IMR-90 (cell line): ENCODE measurements around the gene B9D1. TPM values are rescaled to one million over a fixed set of nuclear protein-coding genes. Genes with fewer than 3 reads are reported as not detected.

Source experiments
- ATAC-seq: fragments of 200-7000 bp; cut with Tn5 transposase; 2 replicates; pipeline ENCODE4 v1.9.1; 2020; ENCODE audit warnings: low read depth, mild to moderate bottlenecking, moderate library complexity
- BruUV-seq: library from RNA; stranded (reverse); fragments of 400-500 nt; replicated peaks from 2 replicates; lab custom pipeline; 2021; lab: Mats Ljungman, UMichigan
- CTCF ChIA-PET: fragments of 300-600 bp; formaldehyde crosslinking; extraction: SDS; loops from one replicate; lab custom pipeline; 2021; ENCODE audit warnings: antibody characterized with exemption; lab: Yijun Ruan, JAX
- POLR2A ChIA-PET: fragments of 300-600 bp; sonication (Branson Sonifier 250); formaldehyde crosslinking; loops from one replicate; lab custom pipeline; 2022; ENCODE audit warnings: antibody characterized with exemption; ENCODE audit not compliant: unreplicated experiment; lab: Charles Lee
- DNase-seq: peaks from one replicate; pipeline ENCODE4 v3.0.0; 2013
- H2AFZ ChIP-seq: replicated peaks from 2 replicates; pipeline ENCODE3; 2013; ENCODE audit warnings: low read length, mild to moderate bottlenecking; ENCODE audit not compliant: poor library complexity
- H2AK5ac ChIP-seq: 2 replicates; pipeline ENCODE4 v1.6.1; 2013; ENCODE audit warnings: low read depth, low read length, inconsistent platforms
- H2AK9ac ChIP-seq: replicated peaks from 2 replicates; pipeline ENCODE3; 2013; ENCODE audit warnings: mild to moderate bottlenecking, low read depth, low read length, moderate library complexity; ENCODE audit not compliant: poor library complexity
- H2BK120ac ChIP-seq: 2 replicates; pipeline ENCODE4 v1.6.1; 2013; ENCODE audit warnings: low read depth, low read length, inconsistent platforms
- H2BK15ac ChIP-seq: 3 replicates; pipeline ENCODE4 v1.6.1; 2013; ENCODE audit warnings: low read depth, low read length, inconsistent platforms
- H2BK20ac ChIP-seq: 2 replicates; pipeline ENCODE4 v1.6.1; 2013; ENCODE audit warnings: low read depth, mild to moderate bottlenecking, inconsistent platforms, low read length, moderate library complexity
- H2BK5ac ChIP-seq: 2 replicates; pipeline ENCODE4 v1.6.1; 2013; ENCODE audit warnings: mild to moderate bottlenecking, low read depth, low read length, inconsistent platforms; ENCODE audit not compliant: poor library complexity, severe bottlenecking
- H3K14ac ChIP-seq: replicated peaks from 2 replicates; pipeline ENCODE4 v1.6.1; 2013; ENCODE audit warnings: low read depth, low read length, inconsistent platforms
- H3K18ac ChIP-seq: 2 replicates; pipeline ENCODE4 v1.6.1; 2013; ENCODE audit warnings: low read depth, low read length, control low read depth
- H3K23ac ChIP-seq: 2 replicates; pipeline ENCODE4 v1.6.1; 2013; ENCODE audit warnings: low read depth, low read length, inconsistent platforms
- H3K27ac ChIP-seq: 2 replicates; pipeline ENCODE4 v1.5.1; 2013; ENCODE audit warnings: mild to moderate bottlenecking, control low read depth, low read length; ENCODE audit not compliant: insufficient read depth
- H3K27me3 ChIP-seq: 2 replicates; pipeline ENCODE4 v1.6.1; 2013; ENCODE audit warnings: low read length; ENCODE audit not compliant: control insufficient read depth, insufficient read depth
- H3K36me3 ChIP-seq: 2 replicates; pipeline ENCODE4 v1.6.1; 2013; ENCODE audit warnings: low read length, mixed read lengths; ENCODE audit not compliant: control insufficient read depth, insufficient read depth
- H3K4ac ChIP-seq: 2 replicates; pipeline ENCODE4 v1.6.1; 2013; ENCODE audit warnings: low read depth, low read length, inconsistent platforms
- H3K4me1 ChIP-seq: 2 replicates; pipeline ENCODE4 v1.6.1; 2013; ENCODE audit warnings: low read length, mixed read lengths; ENCODE audit not compliant: control insufficient read depth, insufficient read depth
- H3K4me2 ChIP-seq: 2 replicates; pipeline ENCODE4 v1.6.1; 2013; ENCODE audit warnings: low read depth, mild to moderate bottlenecking, control low read depth, low read length, moderate library complexity
- H3K4me3 ChIP-seq: 2 replicates; pipeline ENCODE4 v1.5.1; 2013; ENCODE audit warnings: low read depth, mild to moderate bottlenecking, control low read depth, low read length, moderate library complexity; ENCODE audit not compliant: insufficient read depth
- H3K56ac ChIP-seq: 2 replicates; pipeline ENCODE4 v1.6.1; 2013; ENCODE audit warnings: low read length, inconsistent platforms; ENCODE audit not compliant: insufficient read depth; ENCODE audit errors: extremely low read depth
- H3K79me1 ChIP-seq, 2 experiments: 2 replicates each; pipeline ENCODE4 v1.6.1; 2013; ENCODE audit warnings: low read length in 2 of 2, inconsistent platforms in 1 of 2, low read depth in 1 of 2
- H3K9ac ChIP-seq: 2 replicates; pipeline ENCODE4 v1.6.1; 2013; ENCODE audit warnings: low read depth, low read length, control low read depth
- H3K9me1 ChIP-seq: 2 replicates; pipeline ENCODE4 v1.6.1; 2013; ENCODE audit warnings: low read length, inconsistent platforms; ENCODE audit not compliant: insufficient read depth
- H3K9me3 ChIP-seq: 2 replicates; pipeline ENCODE4 v1.6.1; 2013; ENCODE audit warnings: low read length; ENCODE audit not compliant: control insufficient read depth, insufficient read depth
- H4K20me1 ChIP-seq: 2 replicates; pipeline ENCODE4 v1.6.1; 2013; ENCODE audit warnings: low read length, inconsistent platforms; ENCODE audit not compliant: insufficient read depth
- H4K5ac ChIP-seq: 2 replicates; pipeline ENCODE4 v1.6.1; 2013; ENCODE audit warnings: mild to moderate bottlenecking, low read depth, low read length, control low read depth
- H4K8ac ChIP-seq, 2 experiments: 2 replicates each; pipeline ENCODE4 v1.6.1; 2013; ENCODE audit warnings: low read depth in 2 of 2, low read length in 2 of 2, control low read depth in 1 of 2, inconsistent platforms in 1 of 2
- H4K91ac ChIP-seq: 2 replicates; pipeline ENCODE4 v1.6.1; 2013; ENCODE audit warnings: low read depth, low read length, inconsistent platforms; ENCODE audit not compliant: insufficient read depth
- CHD1 ChIP-seq: IDR thresholded peaks from 2 replicates; pipeline ENCODE4 v1.6.1; 2012; ENCODE audit warnings: low read depth, low read length, improper control_type of control experiment
- FOS ChIP-seq: fragments of 150-350 bp; IDR thresholded peaks from 2 replicates; pipeline ENCODE4 v1.6.1; 2016; ENCODE audit warnings: low read depth, low read length
- MXI1 ChIP-seq: IDR thresholded peaks from 2 replicates; pipeline ENCODE4 v1.6.1; 2012; ENCODE audit warnings: low read depth, mild to moderate bottlenecking, low read length, moderate library complexity, borderline replicate concordance
- NFE2L2 ChIP-seq: fragments of 150-350 bp; IDR thresholded peaks from 2 replicates; pipeline ENCODE4 v1.6.1; 2016; ENCODE audit warnings: low read depth, mild to moderate bottlenecking, low read length
- POLR2A ChIP-seq: IDR thresholded peaks from 2 replicates; pipeline ENCODE4 v1.6.1; 2012; ENCODE audit warnings: mild to moderate bottlenecking, low read depth, low read length
- RCOR1 ChIP-seq: IDR thresholded peaks from 2 replicates; pipeline ENCODE4 v1.6.1; 2012; ENCODE audit warnings: mild to moderate bottlenecking, low read length, improper control_type of control experiment; ENCODE audit not compliant: insufficient replicate concordance
- WGBS, 2 experiments: methylation state at CpG; one replicate each; pipeline versions ENCODE4 v1.1.5 to v1.1.7; 2013; ENCODE audit warnings: missing lambda C conversion rate in 2 of 2; ENCODE audit not compliant: insufficient read length in 1 of 2; ENCODE audit errors: extremely low coverage in 2 of 2; 5-methylcytosine and 5-hydroxymethylcytosine counted together
- dilution Hi-C: fragments of 300-500 bp; cut with HindIII; formaldehyde crosslinking; loops from one replicate; pipeline ENCODE4 v1.14.3; 2018; ENCODE audit warnings: low sequenced_read_pairs; ENCODE audit not compliant: unreplicated experiment
- in situ Hi-C: fragments of 300-500 bp; cut with MboI; formaldehyde crosslinking; loops from 3 replicates; pipeline ENCODE4 v1.14.3; 2019; ENCODE audit warnings: low sequenced_read_pairs, inconsistent platforms, mixed read lengths
- intact Hi-C: fragments of 100-400 bp; cut with micrococcal nuclease; formaldehyde crosslinking; loops from 2 replicates; pipeline ENCODE4 v1.10.0; 2022
- polyA plus RNA-seq, 3 experiments: library from polyadenylated mRNA; depleted of rRNA; stranded (reverse); fragments of >200 nt; gene quantifications; 2 replicates each; pipeline ENCODE4 v1.2.3, GENCODE V29; 2012; ENCODE audit warnings: low replicate concordance in 1 of 3
- total RNA-seq: library from RNA; depleted of rRNA; stranded (reverse); fragments of >200 nt; gene quantifications from 2 replicates; pipeline ENCODE4 v1.2.3, GENCODE V29; 2012
- TF ChIP-seq, protein P1 (sequence below): fragments of 150-350 bp; IDR thresholded peaks from 2 replicates; pipeline ENCODE4 v1.6.1; 2016; ENCODE audit warnings: low read depth, mild to moderate bottlenecking, low read length, moderate library complexity, borderline replicate concordance

B9D1 gene
- total and polyA plus RNA-seq, 2 of the 4 experiments (the other 2 are of a cell fraction): 42.5 to 43.8 TPM

GRCh38 chr17:19334331-19334730 lies 28.2 kb downstream of the B9D1 start:
- DNase-seq: no peak
- WGBS, 2 experiments: no CpG with 5 or more reads among the region's 6 CpGs
- Histone ChIP-seq H2BK120ac (no peak overlapping the region), H2BK15ac (no peak overlapping the region), H3K14ac (no peak overlapping the region), H3K4me3 (no peak overlapping the region), H4K20me1 (peaks cover 4% of the 10 kb centered on the region; the same call in 1 of the 2 replicates), H3K27me3 (no peaks in the 10 kb centered on the region), H3K36me3 (peaks cover 18% of the 10 kb centered on the region; the same call in 1 of the 2 replicates), H3K9me1 (peaks cover 37% of the 10 kb centered on the region), H3K4me2 (no peak overlapping the region), H2BK20ac (no peak overlapping the region), H3K27ac (no peak overlapping the region), H3K4ac (no peak overlapping the region), H3K79me1 (peaks cover 0 to 32% of the 10 kb centered on the region in 2 experiments; a peak in 2 of 4 replicates), H3K18ac (no peak overlapping the region), H4K5ac (no peak overlapping the region), H3K23ac (no peak overlapping the region), H4K8ac (no peak overlapping the region), H2AFZ (no peak overlapping the region), H2AK5ac (peak overlapping the region; percentile 24; the same call in 1 of the 2 replicates), H3K56ac (no peak overlapping the region), H3K9me3 (no peaks in the 10 kb centered on the region), H4K91ac (no peak overlapping the region), H2AK9ac (no peak overlapping the region), H2BK5ac (no peak overlapping the region), H3K4me1 (peaks cover 27% of the 10 kb centered on the region), H3K9ac (no peak overlapping the region)
- dilution Hi-C loops (no loop called here), intact Hi-C loops (no loop called here), in situ Hi-C loops (no loop called here)
- no peak for ATAC-seq
- ChIA-PET POLR2A (no interaction called here), CTCF (no interaction called here)
- BruUV-seq: no TSS peak
- TF ChIP-seq RCOR1 (no peak), NFE2L2 (no peak), CHD1 (no peak), POLR2A (no peak), MXI1 (no peak), FOS (no peak)
- TF ChIP-seq, protein P1, sequence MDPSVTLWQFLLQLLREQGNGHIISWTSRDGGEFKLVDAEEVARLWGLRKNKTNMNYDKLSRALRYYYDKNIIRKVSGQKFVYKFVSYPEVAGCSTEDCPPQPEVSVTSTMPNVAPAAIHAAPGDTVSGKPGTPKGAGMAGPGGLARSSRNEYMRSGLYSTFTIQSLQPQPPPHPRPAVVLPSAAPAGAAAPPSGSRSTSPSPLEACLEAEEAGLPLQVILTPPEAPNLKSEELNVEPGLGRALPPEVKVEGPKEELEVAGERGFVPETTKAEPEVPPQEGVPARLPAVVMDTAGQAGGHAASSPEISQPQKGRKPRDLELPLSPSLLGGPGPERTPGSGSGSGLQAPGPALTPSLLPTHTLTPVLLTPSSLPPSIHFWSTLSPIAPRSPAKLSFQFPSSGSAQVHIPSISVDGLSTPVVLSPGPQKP: no peak
